ENCODE measurements around the gene OR10P1.

The OR10P1 gene

GRCh38 chr12:55685671-55686070 lies 49.0 kb downstream of the OR10P1 start:
- no peak for DNase-seq (ENCODE audit: low read depth)

GRCh38 chr12:55686366-55687010 lies 49.8 kb downstream of the OR10P1 start:
- no peak for DNase-seq (ENCODE audit: low read depth)

Data from stimulated activated CD8-positive, alpha-beta memory T cell treated with anti-CD3 and anti-CD28 coated beads, Interleukin-15, amount 100 ng/mL, for 1 hour (primary cell).